Lower leg skin (tissue), 4 donors: Measurements from ENCODE around the gene SFSWAP. TPM values are rescaled to one million over a fixed set of nuclear protein-coding genes. Genes with fewer than 3 reads are reported as not detected.

ENCODE experiments used
- DNase-seq, 2 donors: peaks; one replicate each; pipeline ENCODE4 v3.0.0-alpha.2; 2019; ENCODE audit warnings: low spot score in 2 of 2
- H3K4me3 ChIP-seq: fragments of 200-600 bp; sonication (generic); 2 replicates; pipeline ENCODE4 v1.5.1; 2017; ENCODE audit warnings: mild to moderate bottlenecking, low read depth; ENCODE audit not compliant: poor library complexity, severe bottlenecking
- CTCF ChIP-seq, 3 donors: fragments of 450-650 bp; IDR thresholded peaks; one replicate each; pipeline ENCODE4 v1.5.1; 2016; ENCODE audit warnings: antibody characterized with exemption in 3 of 3, mild to moderate bottlenecking in 3 of 3, moderate library complexity in 2 of 3
- POLR2A ChIP-seq, 2 donors: fragments of 450-650 bp; IDR thresholded peaks; one replicate each; pipeline ENCODE4 v1.6.1; 2016 to 2017; ENCODE audit warnings: antibody characterized with exemption in 2 of 2, mild to moderate bottlenecking in 1 of 2, moderate library complexity in 1 of 2
- WGBS, 2 donors: methylation state at CpG; one replicate each; pipeline ENCODE4 v1.1.5; 2018; 5-methylcytosine and 5-hydroxymethylcytosine counted together
- intact Hi-C: fragments of 100-400 bp; cut with DNase I; formaldehyde crosslinking; loops from one replicate; pipeline ENCODE4 v1.15.0; 2023; ENCODE audit warnings: low total_unique reads
- total RNA-seq, 4 donors: library from RNA; depleted of rRNA; stranded (reverse); fragments of >200 nt; gene quantifications; one replicate each; pipeline ENCODE4 v1.1.0, GENCODE V29; 2016

Gene SFSWAP
- total RNA-seq, 4 donors from 2014 or later = 31.0 to 56.3 (median 38.5) TPM

- no peak for DNase-seq
- H3K4me3 ChIP-seq = no peak overlapping the region
- 87 to 88% methylated on average over 15 to 16 of the region's 17 CpGs for WGBS, 2 donors
- intact Hi-C loops = no loop called here
- no peak for TF ChIP-seq CTCF (IDR thresholded peaks at IDR 0.05)
- no peak for TF ChIP-seq POLR2A (IDR thresholded peaks at IDR 0.05)
Observed at GRCh38 chr12:131766382-131767107, 55.7 kb downstream of the SFSWAP start.

- no peak for DNase-seq
- no peak for TF ChIP-seq CTCF (IDR thresholded peaks at IDR 0.05)
- no peak for TF ChIP-seq POLR2A (IDR thresholded peaks at IDR 0.05)
- WGBS, 2 donors = 94% methylated on average over 12 of the region's 12 CpGs
- intact Hi-C loops = no loop called here
- no peak overlapping the region for H3K4me3 ChIP-seq
Observed at GRCh38 chr12:131770120-131770519, 59.2 kb downstream of the SFSWAP start.

GRCh38 chr12:131771965-131772364, 61.1 kb downstream of the SFSWAP start:
- no peak overlapping the region for H3K4me3 ChIP-seq
- WGBS, 2 donors = 92% methylated on average over 10 of the region's 10 CpGs
- DNase-seq = no peak
- no peak for TF ChIP-seq CTCF (IDR thresholded peaks at IDR 0.05)
- intact Hi-C loops = no loop called here

- TF ChIP-seq CTCF (IDR thresholded peaks at IDR 0.05) = no peak
- no peak for TF ChIP-seq POLR2A (IDR thresholded peaks at IDR 0.05)
- DNase-seq = no peak
- H3K4me3 ChIP-seq = no peak overlapping the region
- intact Hi-C loops = no loop called here
- 87 to 88% methylated on average over 15 of the region's 15 CpGs for WGBS, 2 donors
Observed at GRCh38 chr12:131773582-131774221, 62.8 kb downstream of the SFSWAP start.

GRCh38 chr12:131774576-131775391, 63.9 kb downstream of the SFSWAP start:
- 74 to 81% methylated on average over 17 of the region's 17 CpGs for WGBS, 2 donors
- TF ChIP-seq POLR2A (IDR thresholded peaks at IDR 0.05) (no peak), CTCF (IDR thresholded peaks at IDR 0.05) (no peak)
- DNase-seq = no peak
- no peak overlapping the region for H3K4me3 ChIP-seq
- intact Hi-C loops = no loop called here
